ENCODE results near the gene PTPN14. TPM values are rescaled to one million over a fixed set of nuclear protein-coding genes. Genes with fewer than 3 reads are reported as not detected.

The PTPN14 gene
- total and polyA plus RNA-seq, 2 of the 8 experiments (the other 6 are each of a cell fraction or from before 2014, with no cell fraction given), result 14.4 to 93.6 TPM

- no peak for TF ChIP-seq CBX5 (IDR thresholded peaks at IDR 0.05; ENCODE audit: low read depth, low read length)
- no peak; the same call in 1 of the 2 replicates for TF ChIP-seq GTF2F1 (IDR thresholded peaks at IDR 0.05; ENCODE audit: borderline replicate concordance, low read depth, low read length)
- TF ChIP-seq ATF3 (IDR thresholded peaks at IDR 0.05; ENCODE audit: insufficient read depth, low read depth, low read length), result no peak
- TF ChIP-seq, protein P1, sequence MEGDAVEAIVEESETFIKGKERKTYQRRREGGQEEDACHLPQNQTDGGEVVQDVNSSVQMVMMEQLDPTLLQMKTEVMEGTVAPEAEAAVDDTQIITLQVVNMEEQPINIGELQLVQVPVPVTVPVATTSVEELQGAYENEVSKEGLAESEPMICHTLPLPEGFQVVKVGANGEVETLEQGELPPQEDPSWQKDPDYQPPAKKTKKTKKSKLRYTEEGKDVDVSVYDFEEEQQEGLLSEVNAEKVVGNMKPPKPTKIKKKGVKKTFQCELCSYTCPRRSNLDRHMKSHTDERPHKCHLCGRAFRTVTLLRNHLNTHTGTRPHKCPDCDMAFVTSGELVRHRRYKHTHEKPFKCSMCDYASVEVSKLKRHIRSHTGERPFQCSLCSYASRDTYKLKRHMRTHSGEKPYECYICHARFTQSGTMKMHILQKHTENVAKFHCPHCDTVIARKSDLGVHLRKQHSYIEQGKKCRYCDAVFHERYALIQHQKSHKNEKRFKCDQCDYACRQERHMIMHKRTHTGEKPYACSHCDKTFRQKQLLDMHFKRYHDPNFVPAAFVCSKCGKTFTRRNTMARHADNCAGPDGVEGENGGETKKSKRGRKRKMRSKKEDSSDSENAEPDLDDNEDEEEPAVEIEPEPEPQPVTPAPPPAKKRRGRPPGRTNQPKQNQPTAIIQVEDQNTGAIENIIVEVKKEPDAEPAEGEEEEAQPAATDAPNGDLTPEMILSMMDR (IDR thresholded peaks at IDR 0.05; ENCODE audit: control extremely low read depth in 1 of 3, insufficient read depth in 1 of 3, low read depth in 1 of 3, low read length in 3 of 3), result no peak
- TF ChIP-seq BRCA1 (IDR thresholded peaks at IDR 0.05; ENCODE audit: low read depth, low read length), result no peak
- peak in 1 of 2 experiments; percentile 18; a peak in 1 of 4 replicates for TF ChIP-seq RAD21 (IDR thresholded peaks at IDR 0.05 in 1 of 2, conservative IDR thresholded peaks at IDR 0.05 in 1 of 2; ENCODE audit: low read depth in 2 of 2, low read length in 2 of 2)
- TF ChIP-seq SRF (IDR thresholded peaks at IDR 0.05; ENCODE audit: low read depth, low read length), result no peak
- peak; percentile 77 for TF ChIP-seq TAF1 (IDR thresholded peaks at IDR 0.05; ENCODE audit: low read depth, low read length)
- no peak for TF ChIP-seq GABPA (IDR thresholded peaks at IDR 0.05; ENCODE audit: borderline replicate concordance, insufficient read depth, low read length)
- 0 out of 2 replicates have a peak, but pooled peaks have one; percentile 5 for TF ChIP-seq BACH1 (IDR thresholded peaks at IDR 0.05; ENCODE audit: low read length)
- TF ChIP-seq RNF2 (IDR thresholded peaks at IDR 0.05; ENCODE audit: borderline replicate concordance, low read depth, low read length, missing control alignments, poor library complexity, severe bottlenecking), result no peak
- TF ChIP-seq JUND (IDR thresholded peaks at IDR 0.05; ENCODE audit: low read length), result peak; percentile 94
- TF ChIP-seq SP4 (IDR thresholded peaks at IDR 0.05; ENCODE audit: low read length), result no peak
- peak; percentile 46 for TF ChIP-seq ASH2L (IDR thresholded peaks at IDR 0.05; ENCODE audit: low read length)
- TF ChIP-seq EGR1 (IDR thresholded peaks at IDR 0.05; ENCODE audit: borderline replicate concordance, low read depth, low read length), result no peak
- TF ChIP-seq SP1 (IDR thresholded peaks at IDR 0.05; ENCODE audit: low read depth, low read length), result peak; percentile 79
- TF ChIP-seq SIN3A (conservative IDR thresholded peaks at IDR 0.05 in 1 of 2, IDR thresholded peaks at IDR 0.05 in 1 of 2; ENCODE audit: low read depth in 1 of 2, low read length in 2 of 2), result peak; percentile 59 to 66; a peak in 1 of 4 replicates
- peak; percentile 54; the same call in 1 of the 2 replicates for TF ChIP-seq YY1 (IDR thresholded peaks at IDR 0.05; ENCODE audit: low read depth, low read length)
- TF ChIP-seq PHF8 (conservative IDR thresholded peaks at IDR 0.05; ENCODE audit: low read depth, low read length), result no peak
- TF ChIP-seq CBX8 (IDR thresholded peaks at IDR 0.05; ENCODE audit: borderline replicate concordance, low read depth, low read length), result no peak
These were observed 104.4 kb downstream of the PTPN14 start (continued) for GRCh38 chr1:214446772-214447556.
